GM18517 (cell line): ENCODE results near the gene SCARF1.

Experiments used
- ATAC-seq: cut with Tn5 transposase; IDR thresholded peaks from one replicate; pipeline ENCODE4 v1.9.1; 2021; ENCODE audit warnings: mild to moderate bottlenecking, moderate library complexity; ENCODE audit not compliant: unreplicated experiment

The SCARF1 gene

GRCh38 chr17:1629504-1630310 is 15.8 kb downstream of the SCARF1 start:
- ATAC-seq: no peak

DNA sequence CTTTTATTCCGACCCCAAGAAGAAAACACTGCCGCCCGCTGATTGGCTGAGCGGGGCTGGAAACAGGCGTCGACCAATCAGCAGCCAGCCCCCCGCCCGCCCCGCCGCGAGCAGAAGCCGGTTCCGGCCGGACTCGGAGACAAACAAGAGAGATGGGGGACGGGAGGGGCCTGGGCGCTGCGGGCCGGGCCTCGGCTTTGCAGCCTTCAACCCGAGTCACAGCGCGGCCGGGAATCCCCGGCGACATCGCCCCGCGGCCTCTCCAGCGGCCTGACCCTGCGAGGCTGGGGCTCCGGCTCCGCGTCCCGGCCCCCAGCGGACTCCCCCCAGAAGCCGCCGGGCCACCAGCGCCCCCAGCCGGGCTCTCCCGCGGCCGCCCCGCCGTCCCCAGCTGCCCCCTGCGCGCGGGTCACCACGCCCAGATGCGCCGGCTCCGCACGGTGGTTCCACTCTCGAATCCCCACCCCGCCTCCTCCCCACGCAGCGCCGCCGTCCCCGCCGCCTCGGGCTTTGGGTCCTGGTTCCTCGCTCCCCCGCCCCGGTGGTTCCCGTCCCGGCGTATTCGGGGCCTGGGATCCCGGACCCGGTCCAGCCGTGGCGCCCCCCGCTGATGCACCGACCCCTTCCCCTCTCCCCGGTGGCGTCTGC is 16.6 kb downstream of the SCARF1 start:
- peak; percentile 53 for ATAC-seq

- peak; percentile 36 for ATAC-seq
Measured at GRCh38 chr17:1627982-1628855, 17.3 kb downstream of the SCARF1 start, which contains the start of gene SLC43A2. SLC43A2 (minus strand) TSS chr17:1628834; CDS start chr17:1627874, 960 bp downstream.

DNA sequence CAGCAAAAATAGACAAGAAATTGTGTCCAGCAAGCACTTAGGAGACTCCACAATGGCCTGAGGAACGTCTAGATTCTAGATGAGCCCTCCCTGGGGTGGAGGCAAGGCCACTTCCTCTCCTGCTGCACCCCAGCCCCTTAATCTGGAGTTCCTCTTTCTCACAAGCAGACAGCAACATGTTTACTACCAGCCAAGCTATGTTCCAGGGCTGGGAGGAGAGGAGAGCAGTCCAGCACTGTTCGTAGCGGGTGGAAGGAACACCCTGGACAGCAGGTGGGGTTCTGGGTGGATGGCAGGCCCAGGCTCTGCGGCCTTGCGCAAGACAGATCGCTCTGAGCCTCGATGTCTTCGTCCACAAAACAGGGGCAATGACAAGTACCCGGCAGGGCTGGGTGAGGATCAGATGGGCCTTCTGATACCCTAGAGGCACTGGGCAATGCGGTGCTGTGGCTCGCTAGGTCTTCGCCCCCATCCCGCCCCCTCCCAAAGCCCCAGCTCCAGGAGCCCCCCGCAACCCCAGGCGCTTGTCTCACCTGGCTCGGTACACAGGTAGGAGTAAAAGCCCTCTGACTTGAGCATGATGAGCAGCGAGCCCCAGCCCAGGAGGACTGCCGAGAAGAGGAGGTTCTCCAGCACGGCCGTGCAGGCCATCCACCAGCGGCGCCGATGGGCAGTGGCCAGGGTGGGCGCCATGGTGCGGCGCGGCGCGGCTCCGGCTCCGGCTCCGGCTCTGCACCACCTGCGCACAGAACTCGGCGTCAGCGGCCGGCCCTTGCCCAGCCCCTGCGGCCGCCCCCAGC is 18.1 kb downstream of the SCARF1 start:
- no peak for ATAC-seq

DNA sequence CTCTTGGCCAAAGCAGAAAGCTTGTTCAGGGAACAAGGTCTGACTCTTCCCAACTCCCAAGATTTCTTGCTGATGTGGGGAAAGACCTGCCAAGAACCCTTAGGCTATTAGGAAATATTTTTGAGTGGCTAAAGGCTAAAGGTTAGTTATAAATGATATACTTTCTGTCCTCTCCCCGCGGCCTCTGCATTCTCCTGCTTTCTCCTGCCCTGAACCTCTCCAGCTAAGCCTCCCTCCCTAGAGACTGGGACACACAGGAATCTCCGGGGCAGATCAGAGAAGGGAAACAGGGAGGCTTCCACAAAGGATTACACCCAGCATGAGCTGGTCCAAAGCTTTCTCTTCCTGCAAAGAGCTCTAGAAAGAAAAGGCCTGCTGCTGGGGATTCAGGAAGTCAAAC is 19.2 kb downstream of the SCARF1 start:
- no peak for ATAC-seq

DNA sequence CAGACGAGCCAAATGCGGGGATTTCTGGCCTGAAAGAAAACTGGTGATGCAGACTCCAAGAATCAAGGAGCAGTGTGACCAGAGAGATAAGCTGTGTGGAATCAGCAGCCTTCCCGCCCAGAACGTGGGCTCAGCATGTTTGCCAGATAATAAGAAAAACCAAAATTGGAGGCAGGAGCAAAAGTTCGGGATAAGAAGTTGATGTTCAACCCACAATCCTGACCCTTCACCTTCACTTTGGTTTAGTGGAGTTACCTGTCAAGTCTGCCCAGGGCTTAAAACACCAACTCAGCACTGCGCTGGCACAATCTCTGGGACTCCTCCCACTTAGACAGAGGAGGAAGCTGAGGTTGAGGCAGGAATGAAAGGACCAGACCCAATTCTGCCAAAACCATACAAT is 20.0 kb downstream of the SCARF1 start:
- no peak for ATAC-seq

DNA sequence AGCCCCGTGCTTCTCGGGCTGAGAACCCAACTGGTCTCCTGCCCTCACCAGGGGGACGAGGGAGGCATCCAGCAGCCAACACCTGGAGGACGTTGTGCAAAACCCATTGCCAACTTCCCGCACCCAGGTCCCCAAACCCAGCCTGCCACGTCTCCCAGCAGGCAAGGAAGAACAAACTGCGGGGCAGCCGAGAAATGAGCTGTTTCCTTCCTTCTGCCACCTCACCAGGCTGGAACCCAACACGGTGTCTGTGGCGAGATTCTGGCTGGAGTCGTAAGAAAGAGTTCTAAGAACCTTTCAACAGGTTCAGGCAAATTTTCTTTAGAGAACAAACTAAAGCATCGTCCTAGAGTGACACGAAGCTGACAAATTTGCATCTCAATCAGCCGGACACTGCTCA is 20.5 kb downstream of the SCARF1 start:
- no peak for ATAC-seq

GRCh38 chr17:1624650-1625049 is 20.9 kb downstream of the SCARF1 start:
- ATAC-seq: no peak

GRCh38 chr17:1623057-1623630 is 22.4 kb downstream of the SCARF1 start:
- no peak for ATAC-seq

DNA sequence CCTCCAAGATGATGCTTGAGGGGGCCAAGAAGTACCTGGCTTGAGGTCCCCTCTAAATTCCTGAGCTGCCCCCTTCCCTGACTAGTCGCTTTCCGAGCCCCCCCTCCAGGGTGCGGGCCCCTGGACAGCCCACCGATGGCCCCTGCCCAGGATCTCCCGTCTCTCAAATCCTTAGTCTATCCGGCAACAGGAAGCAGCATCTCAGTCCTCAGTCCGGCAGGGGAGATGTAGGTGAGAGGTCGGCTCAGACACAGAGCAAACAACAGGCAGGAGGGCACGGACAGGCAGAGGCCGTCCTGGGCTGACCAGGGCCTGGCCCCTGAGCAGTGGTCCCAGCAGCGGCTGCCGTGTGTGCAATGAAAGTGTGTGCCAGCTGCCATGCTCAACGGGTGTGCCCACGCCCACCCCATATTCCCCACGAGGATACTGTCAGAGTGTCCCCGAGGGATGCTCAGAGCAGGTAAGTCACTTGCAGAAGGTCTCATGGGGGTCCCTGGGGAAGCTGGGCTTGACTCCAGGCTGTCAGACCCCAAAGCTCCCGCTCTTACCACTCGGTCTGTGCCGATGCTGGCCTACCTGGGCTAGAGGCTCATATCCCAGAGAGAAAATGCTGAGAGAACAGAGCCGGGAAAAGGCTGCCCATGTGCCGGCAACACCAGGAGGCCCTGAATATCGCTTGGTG is 24.1 kb downstream of the SCARF1 start:
- ATAC-seq: no peak

- ATAC-seq: no peak
Measured at GRCh38 chr17:1620486-1620885, 25.0 kb downstream of the SCARF1 start.

- ATAC-seq: no peak
Measured at GRCh38 chr17:1617620-1618174, 27.8 kb downstream of the SCARF1 start.

- ATAC-seq: no peak
Measured at GRCh38 chr17:1616101-1616500, 29.4 kb downstream of the SCARF1 start.

- ATAC-seq: no peak
Measured at GRCh38 chr17:1612400-1612799, 33.1 kb downstream of the SCARF1 start.

GRCh38 chr17:1611715-1612114 is 33.8 kb downstream of the SCARF1 start:
- ATAC-seq: no peak

DNA sequence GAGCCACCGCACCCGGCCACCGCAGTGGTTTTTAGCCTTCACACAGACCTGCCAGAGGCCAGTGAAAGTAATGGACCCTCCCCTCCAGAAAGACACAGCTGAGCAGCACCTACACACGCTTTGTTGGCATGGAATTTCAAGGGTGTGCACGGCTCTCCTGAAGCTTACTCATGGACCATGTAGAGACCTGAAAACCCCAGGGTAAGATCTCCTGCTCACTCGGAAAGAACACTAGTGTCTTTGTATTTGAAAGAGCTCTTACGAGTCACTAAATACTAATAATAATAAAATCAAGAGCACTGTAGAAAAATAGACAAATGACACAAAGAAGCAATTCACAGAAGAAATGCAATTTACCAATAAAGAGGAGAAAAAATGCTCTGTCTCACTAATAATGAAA is 36.9 kb downstream of the SCARF1 start:
- no peak for ATAC-seq

GRCh38 chr17:1607971-1608320 is 37.6 kb downstream of the SCARF1 start:
- ATAC-seq: no peak

DNA sequence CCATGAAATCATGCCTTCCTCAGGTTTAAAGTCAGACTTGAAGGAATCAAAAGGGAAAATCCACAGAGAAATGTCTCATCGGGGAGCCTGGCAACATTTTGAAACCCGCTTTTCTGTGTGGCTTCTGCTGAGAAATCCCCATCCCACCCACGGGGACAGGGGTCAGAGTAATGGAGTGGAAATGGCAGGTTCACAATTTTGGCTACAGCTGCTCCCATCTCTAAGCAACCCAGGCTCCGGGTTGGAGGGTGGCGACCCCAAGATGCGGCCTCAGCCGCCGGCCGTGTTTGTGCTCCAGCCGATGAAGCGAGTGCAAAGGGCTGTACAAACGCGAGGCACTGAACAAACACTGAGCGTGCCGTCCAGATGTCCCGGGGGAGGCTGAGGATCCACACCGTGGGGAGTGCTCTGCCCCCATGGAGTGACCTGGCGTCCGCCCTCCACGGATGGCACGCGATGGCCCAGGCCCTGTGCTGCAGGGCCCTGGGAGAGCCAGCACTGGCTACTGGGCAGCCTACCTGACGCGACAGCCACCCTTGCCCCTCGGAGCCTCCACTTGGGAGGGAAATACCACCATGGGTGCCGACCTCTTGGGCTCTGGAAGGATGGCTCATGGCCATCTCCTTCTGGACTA is 39.1 kb downstream of the SCARF1 start:
- no peak for ATAC-seq
